Adrenal gland (tissue), 12 donors: Measurements from ENCODE around the gene C3. TPM values are rescaled to one million over a fixed set of nuclear protein-coding genes. Genes with fewer than 3 reads are reported as not detected.
A peak's percentile ranks its signal among the peaks of the same experiment; 100 is the strongest.

ENCODE experiments used
- DNase-seq, 7 donors: peaks; one replicate each; pipeline ENCODE4 v3.0.0-alpha.2; 2019 to 2020
- H3K27ac ChIP-seq, 5 donors: fragments of 200-600 bp; sonication (generic) in 4 of 5; 1 replicate in 3 of 5; 2 replicates in 2 of 5; pipeline versions ENCODE4 v1.5.1 to v1.8.0; 2016 to 2020; ENCODE audit warnings: mild to moderate bottlenecking in 1 of 5
- H3K27me3 ChIP-seq: fragments of 200-600 bp; 2 replicates; pipeline ENCODE4 v1.8.0; 2021
- H3K36me3 ChIP-seq, 2 donors: fragments of 200-600 bp; replicated peaks in 1 of 2; 1 replicate in 1 of 2; 2 replicates in 1 of 2; pipeline versions ENCODE4 v1.5.1 to v1.8.0; 2018 to 2022
- H3K4me1 ChIP-seq, 2 donors: fragments of 200-600 bp; replicated peaks in 1 of 2; 1 replicate in 1 of 2; 2 replicates in 1 of 2; pipeline versions ENCODE4 v1.5.1 to v1.8.0; 2018 to 2021
- H3K4me3 ChIP-seq, 4 donors: fragments of 200-600 bp; sonication (generic) in 3 of 4; one replicate each; pipeline ENCODE4 v1.5.1; 2016 to 2018
- H3K9me3 ChIP-seq, 3 donors: fragments of 200-600 bp; sonication (generic) in 1 of 3; replicated peaks in 1 of 3; 1 replicate in 2 of 3; 2 replicates in 1 of 3; pipeline versions ENCODE4 v1.5.1 to v1.8.0; 2016 to 2021
- POLR2A ChIP-seq, 2 donors: fragments of 450-650 bp; IDR thresholded peaks; one replicate each; pipeline ENCODE4 v1.6.1; 2017; ENCODE audit warnings: antibody characterized with exemption in 2 of 2, mild to moderate bottlenecking in 2 of 2, moderate library complexity in 1 of 2
- WGBS, 4 donors: extraction: QIAGEN DNeasy Blood & Tissue Kit in 2 of 4; methylation state at CpG; one replicate each; pipeline versions ENCODE4 v1.1.5 to v1.1.7; 2013 to 2017; 5-methylcytosine and 5-hydroxymethylcytosine counted together
- intact Hi-C, 2 donors: fragments of 100-400 bp; cut with DNase I; formaldehyde crosslinking; loops; one replicate each; pipeline versions ENCODE4 v1.14.1 to v1.15.0; 2022 to 2023
- polyA plus RNA-seq, 3 donors: library from polyadenylated mRNA; stranded (reverse); fragments of 200-250 nt in 2 of 3; fragments of 350-450 nt in 1 of 3; fragmentation: Illumina TruSeq in 1 of 3; extraction: RNeasy Lipid Tissue Mini Kit (QIAGEN cat#74804) in 1 of 3; gene quantifications; one replicate each; pipeline ENCODE4 v1.2.3, GENCODE V29; 2013 to 2014
- total RNA-seq, 9 donors: library from RNA; depleted of rRNA in 4 of 9; stranded (reverse); fragments of >200 nt in 4 of 9; fragments of 120-200 nt in 1 of 9; fragmentation: NEBNext Ultra II Directional in 1 of 9; extraction: Animal tissue kit (Norgen Biotek cat#: 25700) in 1 of 9; gene quantifications; one replicate each; pipeline versions ENCODE4 v1.1.0 to v1.2.4, GENCODE V29; 2013 to 2023
- TF ChIP-seq, protein P1 (sequence below), 6 experiments: fragments of 450-650 bp in 4 of 6; fragments of 200-600 bp in 2 of 6; sonication (generic) in 1 of 6; IDR thresholded peaks; 1 replicate in 5 of 6; 2 replicates in 1 of 6; pipeline versions ENCODE4 v1.5.1 to v1.8.0; 2016 to 2021; ENCODE audit warnings: antibody characterized with exemption in 6 of 6, mild to moderate bottlenecking in 2 of 6, moderate library complexity in 1 of 6
- donor health status: healthy with polysubstance abuse.
- donor health status: Bipolar disorder and iron deficiency.
- donor health status: DM: yes; HTN: yes; CAD: no.
- donor health status: DM: no; HTN: no; CAD: no.
- donor health status: DM: no; HTN: no; CAD: no.
- donor health status: DM: yes; HTN: yes; CAD: no.

The C3 gene
- total and polyA plus RNA-seq, 12 donors: 2.4 to 5,179 (median 2,192) TPM

DNA sequence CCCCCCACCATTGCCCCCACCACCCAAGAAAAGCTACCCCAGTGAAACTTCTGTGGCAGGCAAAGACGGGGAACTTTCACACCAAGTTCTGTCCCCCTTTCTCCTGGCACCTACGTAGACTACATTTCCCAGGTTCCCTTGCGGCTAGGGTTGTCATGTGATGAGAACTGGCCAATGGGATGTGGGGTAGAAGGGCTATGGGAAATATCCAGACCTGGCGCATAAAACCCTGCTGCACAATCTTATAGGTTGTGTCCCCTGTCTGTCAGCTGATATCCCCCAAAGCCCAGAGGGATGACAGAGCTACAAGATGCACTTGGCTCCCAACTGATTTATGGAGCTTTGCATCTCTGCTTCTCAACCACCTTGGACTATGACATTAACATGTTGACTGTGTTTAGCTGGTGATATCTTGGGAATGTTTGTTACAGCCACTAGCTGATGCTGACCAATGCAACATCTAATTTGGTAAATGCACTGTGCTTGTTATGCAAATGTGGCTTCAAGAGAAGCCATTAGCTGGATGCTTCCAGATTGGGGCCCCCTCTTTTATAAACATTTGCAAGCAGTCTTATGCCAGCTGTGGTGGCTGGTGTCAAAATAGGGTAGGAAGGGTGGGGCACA lies 40.7 kb upstream of the C3 start:
- Histone ChIP-seq H3K9me3 (no peaks in the 10 kb centered on the region), H3K4me3 (no peak overlapping the region), H3K27me3 (no peaks in the 10 kb centered on the region), H3K36me3 (no peaks in the 10 kb centered on the region), H3K4me1 (no peaks in the 10 kb centered on the region), H3K27ac (no peak overlapping the region)
- DNase-seq: no peak
- intact Hi-C loops: no loop called here
- no peak for TF ChIP-seq POLR2A (IDR thresholded peaks at IDR 0.05)
- TF ChIP-seq, protein P1, sequence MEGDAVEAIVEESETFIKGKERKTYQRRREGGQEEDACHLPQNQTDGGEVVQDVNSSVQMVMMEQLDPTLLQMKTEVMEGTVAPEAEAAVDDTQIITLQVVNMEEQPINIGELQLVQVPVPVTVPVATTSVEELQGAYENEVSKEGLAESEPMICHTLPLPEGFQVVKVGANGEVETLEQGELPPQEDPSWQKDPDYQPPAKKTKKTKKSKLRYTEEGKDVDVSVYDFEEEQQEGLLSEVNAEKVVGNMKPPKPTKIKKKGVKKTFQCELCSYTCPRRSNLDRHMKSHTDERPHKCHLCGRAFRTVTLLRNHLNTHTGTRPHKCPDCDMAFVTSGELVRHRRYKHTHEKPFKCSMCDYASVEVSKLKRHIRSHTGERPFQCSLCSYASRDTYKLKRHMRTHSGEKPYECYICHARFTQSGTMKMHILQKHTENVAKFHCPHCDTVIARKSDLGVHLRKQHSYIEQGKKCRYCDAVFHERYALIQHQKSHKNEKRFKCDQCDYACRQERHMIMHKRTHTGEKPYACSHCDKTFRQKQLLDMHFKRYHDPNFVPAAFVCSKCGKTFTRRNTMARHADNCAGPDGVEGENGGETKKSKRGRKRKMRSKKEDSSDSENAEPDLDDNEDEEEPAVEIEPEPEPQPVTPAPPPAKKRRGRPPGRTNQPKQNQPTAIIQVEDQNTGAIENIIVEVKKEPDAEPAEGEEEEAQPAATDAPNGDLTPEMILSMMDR (IDR thresholded peaks at IDR 0.05): no peak
- WGBS, 4 donors: 72 to 91% (median 85%) methylated on average over 2 to 4 of the region's 4 CpGs

- Histone ChIP-seq H3K4me3 (no peak overlapping the region), H3K27ac (no peak overlapping the region), H3K27me3 (no peaks in the 10 kb centered on the region), H3K36me3 (no peaks in the 10 kb centered on the region), H3K4me1 (no peaks in the 10 kb centered on the region), H3K9me3 (no peaks in the 10 kb centered on the region)
- intact Hi-C loops: no loop called here
- WGBS, 4 donors: 91 to 92% (median 91%) methylated on average over 7 to 17 of the region's 17 CpGs
- TF ChIP-seq POLR2A (IDR thresholded peaks at IDR 0.05): no peak
- TF ChIP-seq, protein P1 (IDR thresholded peaks at IDR 0.05): no peak
- DNase-seq: no peak
Observed at GRCh38 chr19:6760606-6761005, 40.2 kb upstream of the C3 start.

GRCh38 chr19:6754653-6755463 lies 34.4 kb upstream of the C3 start:
- Histone ChIP-seq H3K9me3 (no peaks in the 10 kb centered on the region), H3K4me1 (peaks cover 6 to 9% of the 10 kb centered on the region in 2 donors), H3K4me3 (no peak overlapping the region), H3K36me3 (peaks cover 0 to 19% of the 10 kb centered on the region in 2 donors), H3K27ac (no peak overlapping the region), H3K27me3 (no peaks in the 10 kb centered on the region)
- TF ChIP-seq, protein P1 (IDR thresholded peaks at IDR 0.05): no peak
- TF ChIP-seq POLR2A (IDR thresholded peaks at IDR 0.05): no peak
- intact Hi-C loops: loop anchor here in 1 of 2 donors (10.0 kb wide), 1 partner anchor 100 kb away; no protein-coding TSS in a partner anchor
- DNase-seq: peak in 1 of 7 donors; percentile 23
- 87 to 96% (median 91%) methylated on average over 8 to 23 of the region's 23 CpGs for WGBS, 4 donors

DNA sequence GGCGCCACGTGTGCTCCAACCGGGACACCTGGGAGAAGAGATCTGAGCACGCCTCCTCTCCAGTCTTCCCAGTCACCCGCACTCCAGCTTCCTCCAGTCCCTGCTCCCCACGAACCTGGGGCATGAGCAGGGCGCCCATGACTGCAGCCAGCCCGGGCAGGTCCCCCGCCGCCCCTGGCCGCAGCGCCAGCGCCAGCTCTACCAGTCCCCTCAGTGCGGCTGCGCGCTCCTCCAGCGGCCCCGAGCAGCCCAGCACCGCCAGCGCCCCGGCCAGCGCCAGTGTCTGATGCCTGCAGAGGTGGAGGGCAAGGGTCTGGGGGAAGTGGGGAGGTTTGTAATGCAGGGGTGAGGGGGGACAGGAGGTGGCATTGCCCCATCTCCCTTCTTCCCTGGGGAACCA lies 33.7 kb upstream of the C3 start:
- no peak for TF ChIP-seq POLR2A (IDR thresholded peaks at IDR 0.05)
- TF ChIP-seq, protein P1 (IDR thresholded peaks at IDR 0.05): no peak
- no peak for DNase-seq
- Histone ChIP-seq H3K4me1 (peaks cover 6 to 9% of the 10 kb centered on the region in 2 donors), H3K27ac (no peak overlapping the region), H3K9me3 (no peaks in the 10 kb centered on the region), H3K36me3 (peaks cover 0 to 25% of the 10 kb centered on the region in 2 donors), H3K27me3 (no peaks in the 10 kb centered on the region), H3K4me3 (no peak overlapping the region)
- intact Hi-C loops: loop anchor here in 1 of 2 donors (10.0 kb wide), 1 partner anchor 101 kb away; no protein-coding TSS in a partner anchor
- whole genome bisulfite sequencing, 4 donors: 90 to 95% (median 93%) methylated on average over 9 to 22 of the region's 22 CpGs
